Measurements from ENCODE around the gene IRF3. TPM values are rescaled to one million over a fixed set of nuclear protein-coding genes. Genes with fewer than 3 reads are reported as not detected.
"Not testable (repeated sequence)": the region's sequence is repeated elsewhere in the genome, so short reads cannot be mapped to it uniquely, and the experiment has no call there.

The IRF3 gene
- total RNA-seq, 1 donor from 2014 or later = 76.1 TPM

DNA sequence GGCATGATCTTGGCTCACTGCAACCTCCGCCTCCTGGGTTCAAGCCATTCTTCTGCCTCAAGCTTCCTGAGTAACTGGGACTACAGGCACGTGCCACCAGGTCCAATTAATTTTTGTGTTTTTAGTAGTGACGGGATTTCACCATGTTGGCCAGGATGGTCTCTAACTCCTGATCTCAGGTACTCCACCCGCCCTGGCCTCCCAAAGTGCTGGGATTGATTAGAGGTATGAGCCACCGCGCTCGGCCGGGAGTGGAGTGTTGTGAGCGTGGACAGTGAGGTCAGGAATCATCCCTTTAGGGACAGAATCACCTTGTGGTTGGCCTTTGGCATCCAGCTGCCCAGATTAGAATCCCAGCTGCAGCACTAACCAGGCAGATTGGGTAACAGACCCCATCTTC, 36.0 kb downstream of the IRF3 start:
- no peak overlapping the region for H3K4me3 Mint-ChIP-seq (ENCODE audit: unreplicated experiment)
- no peak for DNase-seq (ENCODE audit: low spot score)
- TF ChIP-seq, protein P1, sequence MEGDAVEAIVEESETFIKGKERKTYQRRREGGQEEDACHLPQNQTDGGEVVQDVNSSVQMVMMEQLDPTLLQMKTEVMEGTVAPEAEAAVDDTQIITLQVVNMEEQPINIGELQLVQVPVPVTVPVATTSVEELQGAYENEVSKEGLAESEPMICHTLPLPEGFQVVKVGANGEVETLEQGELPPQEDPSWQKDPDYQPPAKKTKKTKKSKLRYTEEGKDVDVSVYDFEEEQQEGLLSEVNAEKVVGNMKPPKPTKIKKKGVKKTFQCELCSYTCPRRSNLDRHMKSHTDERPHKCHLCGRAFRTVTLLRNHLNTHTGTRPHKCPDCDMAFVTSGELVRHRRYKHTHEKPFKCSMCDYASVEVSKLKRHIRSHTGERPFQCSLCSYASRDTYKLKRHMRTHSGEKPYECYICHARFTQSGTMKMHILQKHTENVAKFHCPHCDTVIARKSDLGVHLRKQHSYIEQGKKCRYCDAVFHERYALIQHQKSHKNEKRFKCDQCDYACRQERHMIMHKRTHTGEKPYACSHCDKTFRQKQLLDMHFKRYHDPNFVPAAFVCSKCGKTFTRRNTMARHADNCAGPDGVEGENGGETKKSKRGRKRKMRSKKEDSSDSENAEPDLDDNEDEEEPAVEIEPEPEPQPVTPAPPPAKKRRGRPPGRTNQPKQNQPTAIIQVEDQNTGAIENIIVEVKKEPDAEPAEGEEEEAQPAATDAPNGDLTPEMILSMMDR (IDR thresholded peaks at IDR 0.05; ENCODE audit: unreplicated experiment) = no peak
- H3K9me3 Mint-ChIP-seq (ENCODE audit: unreplicated experiment) = no peaks in the 10 kb centered on the region
- peaks cover 3% of the 10 kb centered on the region for H3K4me1 Mint-ChIP-seq (ENCODE audit: unreplicated experiment)
- H3K27me3 Mint-ChIP-seq (ENCODE audit: unreplicated experiment) = peaks cover 4% of the 10 kb centered on the region
- H3K27ac Mint-ChIP-seq (ENCODE audit: unreplicated experiment) = no peak overlapping the region
- peaks cover 24% of the 10 kb centered on the region for H3K36me3 Mint-ChIP-seq (ENCODE audit: low read depth, unreplicated experiment)

DNA sequence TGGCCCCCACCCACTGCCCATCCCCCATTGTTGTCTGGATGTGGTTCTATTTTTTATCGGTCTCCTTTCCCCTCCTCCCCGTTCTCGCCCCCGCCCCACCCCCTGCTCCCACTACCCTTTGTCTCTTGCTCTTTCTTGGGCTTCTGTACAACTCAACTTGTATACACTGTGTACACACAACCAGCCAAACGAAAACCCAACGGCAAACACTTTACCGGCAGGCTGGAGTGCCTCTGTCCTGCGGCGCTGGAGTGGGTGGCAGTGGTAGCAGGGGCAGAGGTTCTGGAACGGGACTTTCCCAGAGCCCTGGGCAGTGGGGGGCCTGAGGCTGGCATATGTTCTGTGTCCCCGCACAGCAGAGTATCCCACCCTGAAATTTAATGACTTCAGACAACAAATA, 39.4 kb downstream of the IRF3 start:
- no peaks in the 10 kb centered on the region for H3K9me3 Mint-ChIP-seq (ENCODE audit: unreplicated experiment)
- H3K27me3 Mint-ChIP-seq (ENCODE audit: unreplicated experiment) = peaks cover 4% of the 10 kb centered on the region
- no peaks in the 10 kb centered on the region for H3K4me1 Mint-ChIP-seq (ENCODE audit: unreplicated experiment)
- TF ChIP-seq, protein P1 (IDR thresholded peaks at IDR 0.05; ENCODE audit: unreplicated experiment) = no peak
- H3K4me3 Mint-ChIP-seq (ENCODE audit: unreplicated experiment) = no peak overlapping the region
- H3K36me3 Mint-ChIP-seq (ENCODE audit: low read depth, unreplicated experiment) = peaks cover 29% of the 10 kb centered on the region
- no peak for DNase-seq (ENCODE audit: low spot score)
- no peak overlapping the region for H3K27ac Mint-ChIP-seq (ENCODE audit: unreplicated experiment)

DNA sequence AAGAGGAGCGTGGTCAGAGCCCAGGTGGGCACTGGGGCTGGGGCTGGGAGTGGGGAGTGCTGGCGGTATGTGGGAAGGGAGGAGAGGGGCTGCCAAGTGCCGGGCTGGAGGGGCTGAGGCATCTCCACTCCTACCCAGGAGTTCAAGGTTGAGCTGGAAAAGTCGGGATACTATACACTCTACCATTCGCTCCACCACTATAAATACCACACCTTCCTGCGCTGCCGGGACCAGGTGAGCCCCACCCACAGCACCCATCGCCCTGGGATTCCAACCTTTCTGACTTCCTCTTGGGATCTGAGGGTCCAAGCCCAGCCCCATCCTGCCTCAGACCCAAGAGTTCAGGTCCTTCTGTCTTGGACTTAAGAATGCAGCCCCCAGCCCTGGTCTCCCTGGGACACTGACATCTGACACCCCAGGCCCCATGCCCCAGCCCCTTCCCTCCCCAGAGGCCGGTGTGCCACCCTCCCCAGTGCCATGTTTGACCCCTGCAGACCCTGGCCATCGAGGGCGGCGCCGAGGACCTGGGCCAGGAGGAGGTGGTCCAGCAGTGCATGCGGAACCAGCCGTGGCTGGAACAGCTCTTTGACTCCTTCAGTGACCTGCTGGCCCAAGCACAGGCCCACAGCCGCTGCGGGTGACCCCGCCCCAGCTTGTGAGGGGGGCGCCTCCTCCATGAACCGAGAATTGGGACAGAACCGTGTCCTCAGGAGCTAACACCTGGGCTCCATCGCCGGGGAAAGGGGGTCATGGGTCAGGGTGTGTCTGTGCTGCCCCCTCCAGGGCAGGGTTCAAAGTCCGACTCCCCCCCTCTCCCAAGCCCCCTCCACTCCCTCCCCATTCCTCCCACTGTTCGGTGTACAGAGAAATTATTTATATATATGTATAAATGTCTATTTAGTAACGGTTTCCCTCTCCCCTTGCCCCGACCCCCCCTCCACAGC, 40.4 kb downstream of the IRF3 start:
- no peak overlapping the region for H3K4me3 Mint-ChIP-seq (ENCODE audit: unreplicated experiment)
- peaks cover 30% of the 10 kb centered on the region for H3K36me3 Mint-ChIP-seq (ENCODE audit: low read depth, unreplicated experiment)
- H3K4me1 Mint-ChIP-seq (ENCODE audit: unreplicated experiment) = no peaks in the 10 kb centered on the region
- DNase-seq (ENCODE audit: low spot score) = no peak
- no peak overlapping the region for H3K27ac Mint-ChIP-seq (ENCODE audit: unreplicated experiment)
- H3K27me3 Mint-ChIP-seq (ENCODE audit: unreplicated experiment) = peaks cover 4% of the 10 kb centered on the region
- no peaks in the 10 kb centered on the region for H3K9me3 Mint-ChIP-seq (ENCODE audit: unreplicated experiment)
- TF ChIP-seq, protein P1 (IDR thresholded peaks at IDR 0.05; ENCODE audit: unreplicated experiment) = no peak

DNA sequence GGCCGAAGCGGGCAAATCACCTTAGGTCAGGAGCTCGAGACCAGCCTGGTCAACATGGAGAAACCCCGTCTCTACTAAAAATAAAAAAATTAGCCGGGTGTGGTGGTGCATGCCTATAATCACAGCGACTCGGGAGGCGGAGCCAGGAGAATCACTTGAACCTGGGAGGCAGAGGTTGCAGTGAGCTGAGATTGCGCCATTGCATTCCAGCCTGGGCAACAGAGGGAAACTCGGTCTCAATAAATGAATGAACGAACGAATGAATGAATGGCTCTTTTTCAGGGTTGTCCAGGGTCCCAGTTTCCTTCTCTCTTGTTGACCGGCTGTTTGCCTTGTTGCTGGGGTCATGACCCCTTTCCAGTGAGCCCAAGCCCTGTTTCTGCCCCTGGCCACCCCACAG, 47.8 kb downstream of the IRF3 start:
- peaks cover 47% of the 10 kb centered on the region for H3K36me3 Mint-ChIP-seq (ENCODE audit: low read depth, unreplicated experiment)
- H3K9me3 Mint-ChIP-seq (ENCODE audit: unreplicated experiment) = not testable (repeated sequence)

DNA sequence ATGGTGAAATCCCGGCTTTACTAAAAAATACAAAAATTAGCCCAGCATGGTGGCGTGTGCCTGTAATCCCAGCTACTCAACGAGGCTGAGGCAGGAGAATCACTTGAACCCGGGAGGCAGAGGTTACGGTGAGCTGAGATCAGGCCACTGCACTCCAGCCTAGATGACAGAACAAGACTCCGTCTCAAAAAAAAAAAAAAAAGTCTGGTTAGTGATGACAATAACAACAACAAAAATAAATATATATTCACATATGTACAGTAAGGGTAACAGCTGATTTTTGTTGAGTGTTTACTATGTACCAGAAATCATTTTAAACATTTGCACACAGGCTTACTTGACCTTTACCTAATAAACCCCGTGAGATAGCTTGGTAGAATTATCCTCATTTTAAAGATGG, 48.7 kb downstream of the IRF3 start:
- Mint-ChIP-seq H3K9me3 (ENCODE audit: unreplicated experiment) (no peaks in the 10 kb centered on the region), H3K4me1 (ENCODE audit: unreplicated experiment) (no peaks in the 10 kb centered on the region), H3K4me3 (ENCODE audit: unreplicated experiment) (no peak overlapping the region), H3K36me3 (ENCODE audit: low read depth, unreplicated experiment) (peaks cover 49% of the 10 kb centered on the region), H3K27me3 (ENCODE audit: unreplicated experiment) (peaks cover 7% of the 10 kb centered on the region), H3K27ac (ENCODE audit: unreplicated experiment) (no peak overlapping the region)
- TF ChIP-seq, protein P1 (IDR thresholded peaks at IDR 0.05; ENCODE audit: unreplicated experiment) = no peak
- no peak for DNase-seq (ENCODE audit: low spot score)

More for the DNA sequence above, 47.8 kb downstream of the IRF3 start:
- DNase-seq (ENCODE audit: low spot score); H3K4me1 Mint-ChIP-seq (ENCODE audit: unreplicated experiment); H3K27ac Mint-ChIP-seq (ENCODE audit: unreplicated experiment); H3K27me3 Mint-ChIP-seq (ENCODE audit: unreplicated experiment): not testable (repeated sequence)
- H3K4me3 Mint-ChIP-seq (ENCODE audit: unreplicated experiment) = peak overlapping the region; percentile 47

All from endothelial cell (in vitro differentiated cells).